Coronary artery (tissue), 2 donors: ENCODE data around the gene SULT2B1.

ENCODE experiments used
- DNase-seq: peaks from one replicate; pipeline ENCODE4 v3.0.0-alpha.2; 2017; ENCODE audit warnings: low spot score
- H3K27ac ChIP-seq, 2 donors: fragments of 200-600 bp; sonication (generic); one replicate each; pipeline ENCODE4 v1.5.1; 2016 to 2019
- H3K4me3 ChIP-seq: fragments of 200-600 bp; sonication (generic); 2 replicates; pipeline ENCODE4 v1.5.1; 2016; ENCODE audit warnings: mild to moderate bottlenecking, moderate library complexity
- TF ChIP-seq, protein P1 (sequence below): fragments of 200-600 bp; sonication (generic); IDR thresholded peaks from one replicate; pipeline ENCODE4 v1.5.1; 2019; ENCODE audit warnings: antibody characterized with exemption

SULT2B1 gene

DNA sequence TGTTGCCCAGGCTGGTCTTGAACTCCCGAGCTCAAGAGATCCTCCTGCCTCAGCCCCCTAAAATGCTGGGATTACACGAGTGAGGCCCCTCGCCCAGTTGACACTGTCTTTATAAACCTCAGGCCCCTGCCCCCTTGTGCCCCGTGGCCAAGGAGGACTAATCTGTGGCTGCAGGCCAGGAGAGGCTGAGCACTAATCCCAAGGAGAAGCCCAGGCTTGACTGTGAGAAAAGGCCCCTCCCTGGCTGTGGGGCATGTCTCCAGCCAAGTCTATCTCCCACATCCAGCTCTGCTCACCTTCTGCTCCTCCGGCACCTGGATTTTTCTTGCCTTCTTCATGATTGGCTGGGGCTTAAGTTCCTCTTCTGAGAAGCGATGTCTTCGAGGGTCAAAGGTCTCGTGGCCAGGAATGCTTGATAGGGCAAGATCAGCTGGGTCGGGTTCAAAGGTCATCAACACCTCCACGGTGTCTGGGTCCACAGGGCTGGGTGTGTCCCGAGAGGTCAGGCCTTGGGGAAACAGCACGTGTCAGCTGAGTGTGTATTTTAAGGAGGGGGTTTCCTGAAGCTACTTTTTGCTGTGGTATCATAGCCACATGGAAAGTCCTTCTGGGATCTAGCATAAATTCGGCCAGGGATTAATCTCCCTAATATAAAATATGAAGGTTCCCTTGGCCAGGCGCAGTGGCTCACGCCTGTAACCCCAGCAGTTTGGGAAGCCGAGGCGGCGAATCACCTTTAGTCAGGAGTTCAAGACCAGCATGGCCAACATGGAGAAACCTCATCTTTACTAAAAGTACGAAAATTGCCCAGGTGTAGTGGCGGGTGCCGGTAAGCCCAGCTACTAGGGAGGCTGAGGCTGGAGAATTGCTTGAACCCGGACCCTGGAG lies 81.4 kb downstream of the SULT2B1 start:
- H3K27ac ChIP-seq, result peak overlapping the region; percentile 88 to 95
- peak overlapping the region; percentile 80 for H3K4me3 ChIP-seq
- TF ChIP-seq, protein P1, sequence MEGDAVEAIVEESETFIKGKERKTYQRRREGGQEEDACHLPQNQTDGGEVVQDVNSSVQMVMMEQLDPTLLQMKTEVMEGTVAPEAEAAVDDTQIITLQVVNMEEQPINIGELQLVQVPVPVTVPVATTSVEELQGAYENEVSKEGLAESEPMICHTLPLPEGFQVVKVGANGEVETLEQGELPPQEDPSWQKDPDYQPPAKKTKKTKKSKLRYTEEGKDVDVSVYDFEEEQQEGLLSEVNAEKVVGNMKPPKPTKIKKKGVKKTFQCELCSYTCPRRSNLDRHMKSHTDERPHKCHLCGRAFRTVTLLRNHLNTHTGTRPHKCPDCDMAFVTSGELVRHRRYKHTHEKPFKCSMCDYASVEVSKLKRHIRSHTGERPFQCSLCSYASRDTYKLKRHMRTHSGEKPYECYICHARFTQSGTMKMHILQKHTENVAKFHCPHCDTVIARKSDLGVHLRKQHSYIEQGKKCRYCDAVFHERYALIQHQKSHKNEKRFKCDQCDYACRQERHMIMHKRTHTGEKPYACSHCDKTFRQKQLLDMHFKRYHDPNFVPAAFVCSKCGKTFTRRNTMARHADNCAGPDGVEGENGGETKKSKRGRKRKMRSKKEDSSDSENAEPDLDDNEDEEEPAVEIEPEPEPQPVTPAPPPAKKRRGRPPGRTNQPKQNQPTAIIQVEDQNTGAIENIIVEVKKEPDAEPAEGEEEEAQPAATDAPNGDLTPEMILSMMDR, result no peak
- DNase-seq, result no peak

DNA sequence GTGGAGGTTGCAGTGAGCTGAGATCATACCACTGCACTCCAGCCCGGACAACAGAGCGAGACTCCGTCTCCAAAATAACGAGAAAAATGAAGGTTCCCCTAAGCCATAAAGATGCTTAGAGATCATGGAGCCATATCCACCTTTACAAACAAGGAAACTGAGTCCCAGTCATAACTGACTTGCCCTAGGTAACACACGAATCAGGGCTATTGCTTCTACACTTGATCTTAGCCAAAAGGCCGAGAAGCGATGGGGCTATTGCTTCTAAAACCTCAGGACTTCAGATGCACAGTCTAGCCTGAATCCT lies 82.0 kb downstream of the SULT2B1 start:
- peak overlapping the region; percentile 88 to 95 for H3K27ac ChIP-seq
- no peak for DNase-seq
- H3K4me3 ChIP-seq, result peak overlapping the region; percentile 80
- TF ChIP-seq, protein P1, result no peak

DNA sequence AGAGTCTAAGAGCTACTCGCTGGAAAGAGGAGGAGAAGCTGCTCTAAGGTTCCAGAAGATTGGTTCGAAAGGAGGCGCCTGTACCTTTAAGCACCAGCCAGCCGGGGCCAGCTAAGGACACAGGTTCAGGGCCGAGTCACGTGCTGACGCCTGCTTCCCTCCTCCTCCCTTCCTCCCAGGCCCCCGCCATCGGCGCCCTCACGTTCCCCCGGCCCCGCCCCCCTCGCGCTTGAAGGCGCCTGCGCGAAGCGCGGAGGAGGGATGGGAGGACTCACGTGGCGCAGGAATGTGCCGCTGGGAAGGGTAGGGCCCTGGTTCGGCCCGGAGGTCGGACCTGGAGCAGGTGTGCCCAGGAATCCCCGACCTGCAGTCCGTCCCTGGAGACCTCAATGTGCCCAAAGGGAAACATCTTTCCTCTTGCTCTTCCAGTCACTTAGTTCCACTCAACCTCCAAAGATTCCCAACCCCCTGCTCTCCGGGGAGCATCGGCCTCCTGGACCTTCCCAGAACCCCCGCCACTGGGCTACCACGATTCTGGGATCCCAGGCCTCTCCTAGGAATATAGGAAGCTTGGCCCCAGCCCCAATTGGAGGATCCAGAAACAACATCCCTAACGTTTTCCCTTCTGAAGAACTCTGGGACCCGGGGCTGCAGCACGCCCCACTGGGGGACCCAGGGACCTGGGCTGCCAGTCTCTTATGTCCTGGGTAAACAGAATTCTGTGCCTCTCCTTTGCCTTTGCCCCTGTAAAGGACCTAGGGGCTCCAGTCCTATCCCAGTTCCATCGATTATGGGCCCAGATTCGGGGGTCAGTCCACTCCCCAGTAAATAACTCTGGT lies 82.7 kb downstream of the SULT2B1 start:
- DNase-seq, result peak; percentile 97
- TF ChIP-seq, protein P1, result no peak
- Histone ChIP-seq H3K27ac (peak overlapping the region; percentile 88 to 95), H3K4me3 (peak overlapping the region; percentile 80)

DNA sequence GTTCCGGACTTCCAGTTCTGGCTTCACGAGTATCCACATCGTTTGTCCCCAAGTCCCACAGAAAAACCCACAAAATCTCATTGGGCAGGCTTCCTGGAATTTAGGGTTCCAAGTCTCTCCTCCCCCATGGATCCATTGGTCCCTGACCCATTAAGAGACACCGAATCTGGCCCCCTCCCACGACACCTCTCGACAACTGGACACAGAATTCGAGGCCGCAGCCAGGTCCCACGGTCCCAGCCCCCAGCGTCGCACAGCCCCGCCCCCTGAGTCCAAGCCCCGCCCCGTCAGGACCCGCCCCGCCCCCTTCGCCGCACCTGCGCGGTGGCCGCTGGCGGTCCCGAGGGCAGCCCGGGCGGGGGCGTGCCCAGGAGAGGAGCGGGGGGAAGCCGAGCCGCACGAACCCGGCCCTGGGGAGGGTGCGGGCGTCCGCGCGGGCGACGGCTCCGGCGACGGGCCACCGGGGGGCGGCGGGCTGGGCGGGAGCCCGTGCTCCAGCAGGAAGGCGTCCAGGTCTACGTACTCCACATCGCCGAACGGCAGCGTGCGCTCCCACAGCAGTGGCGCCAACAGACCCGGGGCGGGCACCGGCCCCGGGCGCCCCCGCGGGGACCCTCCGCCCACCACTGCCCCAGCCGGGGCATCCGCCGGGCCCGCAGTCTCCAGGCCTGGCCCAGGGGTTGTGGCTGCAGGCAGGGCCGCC lies 83.4 kb downstream of the SULT2B1 start:
- peak; percentile 81 for DNase-seq
- TF ChIP-seq, protein P1, result no peak

DNA sequence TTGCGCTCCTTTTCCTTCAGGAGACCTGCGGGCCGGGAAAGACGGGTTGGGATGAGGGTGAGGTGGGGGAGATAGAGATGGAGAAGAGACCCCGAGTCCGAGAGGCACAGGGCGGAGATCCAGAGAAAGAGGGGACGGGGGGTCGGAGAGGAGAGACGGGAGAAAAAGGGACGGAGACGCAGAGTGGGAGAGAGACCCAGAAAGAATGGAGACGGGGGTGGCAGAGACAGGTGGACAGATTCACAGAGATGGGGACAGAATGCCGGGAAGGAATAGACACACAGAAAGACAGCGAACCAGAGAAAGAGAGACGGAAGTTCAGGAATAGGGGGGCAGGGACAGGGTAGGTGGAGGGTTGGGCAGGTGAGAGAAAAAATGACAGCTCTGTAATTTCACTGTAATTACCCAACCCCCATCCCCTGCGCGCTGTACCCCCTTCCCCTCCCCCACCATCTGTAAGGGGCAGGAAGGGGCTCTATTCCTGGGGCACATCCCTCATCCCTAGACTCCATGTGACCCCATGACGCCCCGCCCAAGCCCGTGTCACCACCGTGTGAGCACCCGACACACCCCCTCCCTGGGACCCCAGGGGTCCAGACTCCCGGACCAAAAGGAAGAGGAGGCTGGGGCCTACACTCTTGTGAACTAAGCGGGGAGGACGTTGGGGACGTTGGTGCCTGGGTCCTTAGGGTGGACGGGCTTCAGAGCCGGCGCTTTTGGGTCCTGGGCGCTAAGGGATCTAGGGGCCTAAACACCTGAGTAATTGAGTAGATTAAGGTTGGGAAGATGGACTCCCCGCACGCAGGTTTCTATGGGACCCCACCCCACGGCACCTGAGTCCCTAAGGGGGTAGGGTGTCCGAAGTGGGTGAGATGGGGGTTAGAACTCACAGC lies 84.2 kb downstream of the SULT2B1 start:
- Histone ChIP-seq H3K27ac (peak overlapping the region; percentile 88 to 95), H3K4me3 (peak overlapping the region; percentile 80)
- DNase-seq, result no peak
- TF ChIP-seq, protein P1, result no peak

More for the DNA sequence above, 83.4 kb downstream of the SULT2B1 start:
- Histone ChIP-seq H3K27ac (peak overlapping the region; percentile 88 to 95), H3K4me3 (peak overlapping the region; percentile 80)

DNA sequence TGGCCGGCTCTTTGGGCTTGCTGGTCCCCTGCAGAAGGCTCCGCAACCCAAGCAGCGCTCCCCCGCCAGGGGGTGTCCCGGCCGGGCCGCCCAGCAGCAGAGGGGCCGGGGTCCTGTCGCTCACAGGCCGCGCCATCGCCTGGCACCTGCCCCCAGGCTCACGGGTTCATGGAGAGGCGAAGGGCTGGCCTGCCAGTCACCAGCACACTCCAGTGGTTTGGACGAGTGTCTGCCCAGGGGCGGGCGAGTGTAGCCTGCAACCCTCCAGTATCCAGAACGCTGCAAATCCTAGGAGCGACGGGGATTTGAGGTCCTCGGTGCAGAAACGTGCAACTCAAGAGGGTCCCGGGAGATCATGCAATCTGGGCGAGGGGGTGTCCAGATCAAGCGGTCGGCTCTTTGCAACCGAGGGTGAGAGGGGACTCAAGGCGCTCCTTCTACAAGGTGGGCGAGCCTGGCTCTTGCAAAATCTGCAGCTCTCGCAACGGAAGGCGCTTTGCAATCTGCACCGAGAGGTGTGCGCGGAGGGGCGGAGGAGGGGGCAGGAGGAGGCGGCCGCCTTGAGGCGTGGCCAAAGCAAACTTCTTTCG lies 85.0 kb downstream of the SULT2B1 start, which contains the start of gene DBP:
TSS of gene DBP (minus strand) at position 521 of the 590 bp plus-strand sequence. CDS start at position 136, 385 bp downstream.
- TF ChIP-seq, protein P1, result no peak
- peak within 1 kb of the TSS; percentile 88 to 95 for H3K27ac ChIP-seq
- H3K4me3 ChIP-seq, result peak within 1 kb of the TSS; percentile 80
- DNase-seq, result peak; percentile 88
